Peyer's patch (tissue), 4 donors: ENCODE data around the gene PIK3C2A.

Experiments used
- POLR2A ChIP-seq, 2 donors: fragments of 450-650 bp; IDR thresholded peaks; one replicate each; pipeline ENCODE4 v1.5.1; 2017; ENCODE audit warnings: antibody characterized with exemption in 2 of 2, mild to moderate bottlenecking in 2 of 2, moderate library complexity in 2 of 2
- TF ChIP-seq, protein P1 (sequence below), 6 experiments: fragments of 450-650 bp in 4 of 6; fragments of 200-600 bp in 2 of 6; sonication (generic) in 1 of 6; IDR thresholded peaks; one replicate each; pipeline ENCODE4 v1.5.1; 2017 to 2019; ENCODE audit warnings: antibody characterized with exemption in 6 of 6, mild to moderate bottlenecking in 3 of 6, moderate library complexity in 1 of 6

DNA sequence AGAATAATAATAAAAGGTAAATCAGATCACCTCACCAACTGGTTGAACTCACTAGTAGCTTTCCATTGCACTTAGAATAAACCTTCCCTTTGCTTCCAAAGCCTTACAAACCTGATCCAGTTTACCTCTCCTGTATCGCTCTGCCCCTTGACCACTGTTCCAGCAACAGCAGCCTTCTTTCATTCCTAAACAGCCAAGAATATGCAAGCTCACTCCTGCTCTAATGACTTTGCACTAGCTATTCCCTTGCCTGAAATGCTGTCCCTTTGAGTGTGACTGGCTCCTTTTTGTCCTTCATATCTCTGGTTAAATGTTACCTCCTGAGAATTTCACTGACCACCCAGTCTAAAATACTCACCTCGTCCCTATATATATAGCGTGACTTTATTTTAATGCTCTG is 9.6 kb upstream of the PIK3C2A start:
- TF ChIP-seq POLR2A (IDR thresholded peaks at IDR 0.05), result no peak
- TF ChIP-seq, protein P1, sequence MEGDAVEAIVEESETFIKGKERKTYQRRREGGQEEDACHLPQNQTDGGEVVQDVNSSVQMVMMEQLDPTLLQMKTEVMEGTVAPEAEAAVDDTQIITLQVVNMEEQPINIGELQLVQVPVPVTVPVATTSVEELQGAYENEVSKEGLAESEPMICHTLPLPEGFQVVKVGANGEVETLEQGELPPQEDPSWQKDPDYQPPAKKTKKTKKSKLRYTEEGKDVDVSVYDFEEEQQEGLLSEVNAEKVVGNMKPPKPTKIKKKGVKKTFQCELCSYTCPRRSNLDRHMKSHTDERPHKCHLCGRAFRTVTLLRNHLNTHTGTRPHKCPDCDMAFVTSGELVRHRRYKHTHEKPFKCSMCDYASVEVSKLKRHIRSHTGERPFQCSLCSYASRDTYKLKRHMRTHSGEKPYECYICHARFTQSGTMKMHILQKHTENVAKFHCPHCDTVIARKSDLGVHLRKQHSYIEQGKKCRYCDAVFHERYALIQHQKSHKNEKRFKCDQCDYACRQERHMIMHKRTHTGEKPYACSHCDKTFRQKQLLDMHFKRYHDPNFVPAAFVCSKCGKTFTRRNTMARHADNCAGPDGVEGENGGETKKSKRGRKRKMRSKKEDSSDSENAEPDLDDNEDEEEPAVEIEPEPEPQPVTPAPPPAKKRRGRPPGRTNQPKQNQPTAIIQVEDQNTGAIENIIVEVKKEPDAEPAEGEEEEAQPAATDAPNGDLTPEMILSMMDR (IDR thresholded peaks at IDR 0.05), result no peak
